CD14-positive monocyte (primary cell): ENCODE measurements around the gene MORF4L2. TPM values are rescaled to one million over a fixed set of nuclear protein-coding genes. Genes with fewer than 3 reads are reported as not detected.

Experiments
- DNase-seq, 3 donors: peaks; one replicate each; pipeline ENCODE4 v3.0.0-alpha.2; 2011 to 2022
- H2AFZ ChIP-seq: 2 replicates; pipeline ENCODE4 v1.6.0; 2012; ENCODE audit warnings: mild to moderate bottlenecking, low read depth, low read length, inconsistent platforms; ENCODE audit not compliant: insufficient read depth, poor library complexity, severe bottlenecking
- H3K27ac ChIP-seq, 2 donors: 1 replicate in 1 of 2; 2 replicates in 1 of 2; pipeline ENCODE4 v1.5.1; 2012 to 2013; ENCODE audit warnings: low read length in 2 of 2, control low read depth in 1 of 2, inconsistent platforms in 1 of 2, low read depth in 1 of 2, mild to moderate bottlenecking in 1 of 2
- H3K27me3 ChIP-seq, 2 donors: one replicate each; pipeline versions ENCODE4 v1.6.0 to v1.6.1; 2011 to 2013; ENCODE audit warnings: low read length in 2 of 2; ENCODE audit not compliant: control insufficient read depth in 2 of 2, insufficient read depth in 2 of 2
- H3K36me3 ChIP-seq, 2 donors: replicated peaks in 1 of 2; 1 replicate in 1 of 2; 2 replicates in 1 of 2; pipeline versions ENCODE4 v1.5.1 to v1.6.1; 2012 to 2013; ENCODE audit warnings: low read length in 2 of 2, control low read depth in 1 of 2, inconsistent platforms in 1 of 2, mild to moderate bottlenecking in 1 of 2; ENCODE audit not compliant: insufficient read depth in 2 of 2, control insufficient read depth in 1 of 2
- H3K4me1 ChIP-seq, 2 donors: 1 replicate in 1 of 2; 2 replicates in 1 of 2; pipeline versions ENCODE4 v1.5.1 to v1.6.1; 2012 to 2013; ENCODE audit warnings: low read length in 2 of 2, control low read depth in 1 of 2, inconsistent platforms in 1 of 2, mild to moderate bottlenecking in 1 of 2, moderate library complexity in 1 of 2; ENCODE audit not compliant: insufficient read depth in 2 of 2, control insufficient read depth in 1 of 2
- H3K4me2 ChIP-seq: replicated peaks from 2 replicates; pipeline ENCODE3; 2012; ENCODE audit warnings: low read length, moderate library complexity, mild to moderate bottlenecking; ENCODE audit not compliant: poor library complexity, severe bottlenecking; ENCODE audit errors: extremely low read depth
- H3K4me3 ChIP-seq, 3 experiments: fragments of 200-600 bp in 1 of 3; sonication (generic) in 1 of 3; replicated peaks in 1 of 3; 1 replicate in 2 of 3; 2 replicates in 1 of 3; pipeline ENCODE4 v1.5.1; 2011 to 2013; ENCODE audit warnings: low read length in 3 of 3, mild to moderate bottlenecking in 3 of 3, control low read depth in 2 of 3, low read depth in 2 of 3, inconsistent platforms in 1 of 3, moderate library complexity in 1 of 3
- H3K79me2 ChIP-seq: 2 replicates; pipeline ENCODE4 v1.6.0; 2012; ENCODE audit warnings: mild to moderate bottlenecking, control low read depth, inconsistent platforms, low read length, moderate library complexity; ENCODE audit not compliant: insufficient read depth
- H3K9ac ChIP-seq: 2 replicates; pipeline ENCODE4 v1.6.0; 2017; ENCODE audit warnings: low read length, mild to moderate bottlenecking; ENCODE audit not compliant: insufficient read depth, poor library complexity, severe bottlenecking
- H3K9me3 ChIP-seq, 2 donors: replicated peaks in 1 of 2; 1 replicate in 1 of 2; 2 replicates in 1 of 2; pipeline versions ENCODE4 v1.5.1 to v1.6.1; 2012 to 2013; ENCODE audit warnings: low read length in 2 of 2, control low read depth in 1 of 2; ENCODE audit not compliant: control insufficient read depth in 1 of 2, insufficient read depth in 1 of 2
- H4K20me1 ChIP-seq: 2 replicates; pipeline ENCODE4 v1.6.0; 2012; ENCODE audit warnings: mild to moderate bottlenecking, low read length, control low read depth, moderate library complexity; ENCODE audit not compliant: insufficient read depth
- H3K27ac Mint-ChIP-seq, 7 donors: one replicate each; pipeline ENCODE4 v1.8.0; 2020; ENCODE audit warnings: mild to moderate bottlenecking in 7 of 7, mixed read lengths in 7 of 7, moderate library complexity in 6 of 7, inconsistent platforms in 2 of 7
- H3K27me3 Mint-ChIP-seq, 3 donors: one replicate each; pipeline ENCODE4 v1.8.0; 2021 to 2022; ENCODE audit warnings: low read depth in 3 of 3, mild to moderate bottlenecking in 3 of 3, mixed read lengths in 3 of 3, moderate library complexity in 3 of 3, inconsistent platforms in 1 of 3
- H3K36me3 Mint-ChIP-seq, 2 donors: one replicate each; pipeline ENCODE4 v1.8.0; 2020; ENCODE audit warnings: mixed read lengths in 2 of 2, inconsistent platforms in 1 of 2, mild to moderate bottlenecking in 1 of 2
- H3K4me1 Mint-ChIP-seq: one replicate; pipeline ENCODE4 v1.8.0; 2020; ENCODE audit warnings: mild to moderate bottlenecking, mixed read lengths
- H3K4me3 Mint-ChIP-seq, 2 donors: one replicate each; pipeline ENCODE4 v1.8.0; 2020; ENCODE audit warnings: mild to moderate bottlenecking in 2 of 2, mixed read lengths in 2 of 2, moderate library complexity in 1 of 2
- H3K9me3 Mint-ChIP-seq, 7 donors: one replicate each; pipeline ENCODE4 v1.8.0; 2020 to 2022; ENCODE audit warnings: mixed read lengths in 7 of 7, mild to moderate bottlenecking in 6 of 7, moderate library complexity in 6 of 7, inconsistent platforms in 2 of 7
- WGBS: methylation state at CpG from one replicate; pipeline ENCODE4 v1.1.5; 2013; ENCODE audit warnings: missing lambda C conversion rate; ENCODE audit not compliant: insufficient coverage; 5-methylcytosine and 5-hydroxymethylcytosine counted together
- intact Hi-C, 2 donors: fragments of 100-400 bp; cut with micrococcal nuclease; formaldehyde crosslinking; loops; one replicate each; pipeline versions ENCODE4 v1.15.0 to v1.15.1; 2023
- polyA plus RNA-seq, 3 donors: library from polyadenylated mRNA; depleted of rRNA in 1 of 3; unstranded in 2 of 3; stranded (reverse) in 1 of 3; fragments of 300-500 nt in 2 of 3; fragments of >200 nt in 1 of 3; fragmentation: Illumina TruSeq in 2 of 3; gene quantifications; 1 replicate in 2 of 3; 2 replicates in 1 of 3; pipeline ENCODE4 v1.2.3, GENCODE V29; 2012 to 2021
- TF ChIP-seq, protein P1 (sequence below): fragments of 200-600 bp; IDR thresholded peaks from one replicate; pipeline ENCODE4 v1.8.0; 2022; ENCODE audit warnings: antibody characterized with exemption, mild to moderate bottlenecking

MORF4L2 gene
- polyA plus RNA-seq, 3 donors, result 83.5 to 86.4 (median 83.9) TPM

DNA sequence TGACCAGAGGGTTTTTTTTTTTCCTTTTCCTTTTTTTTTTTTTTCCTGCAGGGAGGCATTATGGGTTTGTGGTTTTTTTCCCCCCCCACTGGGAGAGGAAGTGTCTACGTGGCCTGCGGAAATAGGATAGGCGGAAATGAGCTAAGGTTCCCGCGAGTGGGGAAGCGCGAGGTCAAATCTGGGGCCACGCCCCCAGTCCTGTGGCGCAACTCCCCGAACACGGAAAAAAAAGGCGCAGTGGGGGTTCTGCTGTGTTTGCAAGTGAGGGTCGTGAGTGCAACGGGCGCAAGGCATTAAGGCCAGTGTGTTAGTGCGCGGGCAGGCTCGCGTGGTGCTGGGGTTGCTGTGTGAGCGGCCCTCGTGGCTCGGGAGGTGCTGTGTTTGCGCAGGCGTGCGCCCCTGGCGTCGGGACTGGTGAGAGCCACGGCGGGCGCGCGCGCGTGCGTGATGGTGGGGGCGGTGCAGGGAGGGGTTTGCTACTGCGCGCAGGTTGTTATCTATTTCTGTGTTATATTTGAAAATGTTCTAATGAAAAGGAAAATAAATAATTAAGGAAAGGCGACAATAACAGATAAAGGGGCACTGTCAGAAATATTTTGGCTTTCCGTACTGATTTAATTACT, 685 bp upstream of the MORF4L2 start:
- peaks cover 23% of the 10 kb centered on the region for H3K79me2 ChIP-seq
- H2AFZ ChIP-seq, result peak overlapping the region; percentile 52
- peak overlapping the region; percentile 80 for H3K9ac ChIP-seq
- Mint-ChIP-seq H3K36me3 (peaks cover 14 to 18% of the 10 kb centered on the region in 2 donors), H3K9me3 (no peaks in the 10 kb centered on the region), H3K27me3 (peaks cover 0 to 2% (median 0%) of the 10 kb centered on the region in 3 donors), H3K4me3 (no peak overlapping the region), H3K4me1 (peaks cover 3% of the 10 kb centered on the region), H3K27ac (no peak overlapping the region)
- peak overlapping the region; percentile 85 to 98 for H3K27ac ChIP-seq
- TF ChIP-seq, protein P1, sequence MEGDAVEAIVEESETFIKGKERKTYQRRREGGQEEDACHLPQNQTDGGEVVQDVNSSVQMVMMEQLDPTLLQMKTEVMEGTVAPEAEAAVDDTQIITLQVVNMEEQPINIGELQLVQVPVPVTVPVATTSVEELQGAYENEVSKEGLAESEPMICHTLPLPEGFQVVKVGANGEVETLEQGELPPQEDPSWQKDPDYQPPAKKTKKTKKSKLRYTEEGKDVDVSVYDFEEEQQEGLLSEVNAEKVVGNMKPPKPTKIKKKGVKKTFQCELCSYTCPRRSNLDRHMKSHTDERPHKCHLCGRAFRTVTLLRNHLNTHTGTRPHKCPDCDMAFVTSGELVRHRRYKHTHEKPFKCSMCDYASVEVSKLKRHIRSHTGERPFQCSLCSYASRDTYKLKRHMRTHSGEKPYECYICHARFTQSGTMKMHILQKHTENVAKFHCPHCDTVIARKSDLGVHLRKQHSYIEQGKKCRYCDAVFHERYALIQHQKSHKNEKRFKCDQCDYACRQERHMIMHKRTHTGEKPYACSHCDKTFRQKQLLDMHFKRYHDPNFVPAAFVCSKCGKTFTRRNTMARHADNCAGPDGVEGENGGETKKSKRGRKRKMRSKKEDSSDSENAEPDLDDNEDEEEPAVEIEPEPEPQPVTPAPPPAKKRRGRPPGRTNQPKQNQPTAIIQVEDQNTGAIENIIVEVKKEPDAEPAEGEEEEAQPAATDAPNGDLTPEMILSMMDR, result peak; percentile 34
- H3K4me2 ChIP-seq, result peak overlapping the region; percentile 64
- H3K4me1 ChIP-seq, result peaks cover 0 to 3% of the 10 kb centered on the region in 2 donors
- H3K27me3 ChIP-seq, result no peaks in the 10 kb centered on the region
- under 1% methylated on average over 17 of the region's 40 CpGs for WGBS
- H3K9me3 ChIP-seq, result peaks cover 0 to 5% of the 10 kb centered on the region in 2 donors
- intact Hi-C loops, result loop anchor here in 1 of 2 donors (5.0 kb wide), 1 partner anchor 470 kb away; the partner anchor contains the start of gene SLC25A53
- H3K36me3 ChIP-seq, result peaks cover 5 to 17% of the 10 kb centered on the region in 2 donors
- DNase-seq, result peak in 2 of 3 donors; percentile 64 to 77
- H4K20me1 ChIP-seq, result no peaks in the 10 kb centered on the region
- H3K4me3 ChIP-seq, result peak overlapping the region; percentile 78 to 94 (median 85)

DNA sequence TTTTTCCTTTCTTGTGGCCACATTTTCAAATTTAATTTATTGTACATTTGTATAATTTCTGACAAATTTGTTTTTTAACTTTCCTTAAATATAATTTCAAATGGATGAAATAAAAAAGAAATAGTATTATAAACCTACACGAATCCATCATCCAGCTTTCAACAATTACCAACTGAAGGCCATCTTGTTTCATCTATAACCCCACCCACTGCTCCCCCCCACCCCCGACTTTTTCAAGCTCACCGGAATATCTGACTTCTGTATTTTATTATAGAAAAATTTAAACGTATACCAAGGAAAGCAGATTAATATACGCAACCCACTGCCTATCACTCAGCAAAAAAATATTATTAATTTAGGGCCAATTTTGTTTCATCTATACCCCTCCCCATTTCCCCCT, 1.1 kb downstream of the MORF4L2 start:
- H3K4me3 ChIP-seq, result peak overlapping the region; percentile 78 to 93 (median 80)
- peaks cover 0 to 3% of the 10 kb centered on the region in 2 donors for H3K4me1 ChIP-seq
- no peak overlapping the region for H2AFZ ChIP-seq
- H4K20me1 ChIP-seq, result no peaks in the 10 kb centered on the region
- H3K79me2 ChIP-seq, result peaks cover 23% of the 10 kb centered on the region
- Mint-ChIP-seq H3K9me3 (no peaks in the 10 kb centered on the region), H3K36me3 (peaks cover 18 to 21% of the 10 kb centered on the region in 2 donors), H3K27ac (peak overlapping the region in 2 of 7 donors; percentile 85), H3K27me3 (peaks cover 0 to 2% (median 0%) of the 10 kb centered on the region in 3 donors), H3K4me1 (peaks cover 3% of the 10 kb centered on the region), H3K4me3 (peak overlapping the region in 1 of 2 donors; percentile 83)
- H3K36me3 ChIP-seq, result peaks cover 14 to 35% of the 10 kb centered on the region in 2 donors
- H3K4me2 ChIP-seq, result peak overlapping the region; percentile 69
- DNase-seq, result no peak
- peaks cover 0 to 5% of the 10 kb centered on the region in 2 donors for H3K9me3 ChIP-seq
- intact Hi-C loops, result loop anchor here in 1 of 2 donors (5.0 kb wide), 1 partner anchor 472 kb away; the partner anchor contains the start of gene SLC25A53
- WGBS, result no CpG with 5 or more reads among the region's 5 CpGs
- peak overlapping the region; percentile 80 for H3K9ac ChIP-seq
- TF ChIP-seq, protein P1, result no peak
- peak overlapping the region in 1 of 2 donors; percentile 85 for H3K27ac ChIP-seq
- H3K27me3 ChIP-seq, result no peaks in the 10 kb centered on the region
